ENCODE measurements around the gene CPNE1. TPM values are rescaled to one million over a fixed set of nuclear protein-coding genes. Genes with fewer than 3 reads are reported as not detected.
"Not testable (repeated sequence)": the region's sequence is repeated elsewhere in the genome, so short reads cannot be mapped to it uniquely, and the experiment has no call there.

CPNE1 gene
- total RNA-seq, result 100 to 1,000 TPM; 255 to 267 TPM

- POLR2A ChIA-PET, result interaction anchor here (0.6 to 5.7 kb wide), 10 partner anchors 37 to 880 kb away, joined by 3 to 77 read pairs (median 5); partner anchors contain the start of genes ERGIC3, RBM39 and SPAG4
- CTCF ChIA-PET, result interaction anchor here (1.2 to 2.0 kb wide), 4 partner anchors 16 to 289 kb away, joined by 3 to 15 read pairs (median 8); partner anchors contain the start of genes SCAND1 and SPAG4
These were observed at the start of gene CPNE1, which contains the start of gene RBM12 for GRCh38 chr20:35664466-35665206. CPNE1 (minus strand) TSS chr20:35664900; CDS start chr20:35632923, 31,977 bp downstream. RBM12 (minus strand) TSS chr20:35664900; CDS start chr20:35655322, 9,578 bp downstream.

DNA sequence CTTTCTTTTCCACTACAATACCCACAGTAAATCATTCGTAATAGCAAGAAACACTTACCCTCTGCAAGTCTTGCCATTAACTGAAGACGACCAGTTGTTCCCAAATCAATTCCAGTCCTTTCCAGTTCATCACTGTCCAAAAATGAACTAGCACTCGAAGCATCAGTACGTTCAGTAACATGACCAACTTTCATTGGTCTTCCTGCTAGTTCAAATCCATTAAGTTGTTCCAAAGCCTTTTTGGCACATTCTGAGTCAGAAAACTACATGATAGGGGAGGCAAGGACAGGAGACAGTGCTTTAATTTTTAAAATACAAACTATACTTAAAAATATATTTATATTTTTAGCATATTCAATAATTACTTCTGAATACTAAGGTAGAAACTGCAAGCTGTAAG lies 49.4 kb upstream of the CPNE1 start:
- ChIA-PET CTCF (no interaction called here), POLR2A (interaction anchor here (0.6 kb wide), 1 partner anchor 66 kb away, joined by 6 read pairs; no protein-coding TSS in a partner anchor)

- POLR2A ChIA-PET, result interaction anchor here (0.6 to 1.5 kb wide), 2 partner anchors 14 to 16 kb away, joined by 3 to 5 read pairs; no protein-coding TSS in a partner anchor
- CTCF ChIA-PET, result not testable (repeated sequence)
These were observed 48.4 kb upstream of the CPNE1 start for GRCh38 chr20:35713120-35713519.

DNA sequence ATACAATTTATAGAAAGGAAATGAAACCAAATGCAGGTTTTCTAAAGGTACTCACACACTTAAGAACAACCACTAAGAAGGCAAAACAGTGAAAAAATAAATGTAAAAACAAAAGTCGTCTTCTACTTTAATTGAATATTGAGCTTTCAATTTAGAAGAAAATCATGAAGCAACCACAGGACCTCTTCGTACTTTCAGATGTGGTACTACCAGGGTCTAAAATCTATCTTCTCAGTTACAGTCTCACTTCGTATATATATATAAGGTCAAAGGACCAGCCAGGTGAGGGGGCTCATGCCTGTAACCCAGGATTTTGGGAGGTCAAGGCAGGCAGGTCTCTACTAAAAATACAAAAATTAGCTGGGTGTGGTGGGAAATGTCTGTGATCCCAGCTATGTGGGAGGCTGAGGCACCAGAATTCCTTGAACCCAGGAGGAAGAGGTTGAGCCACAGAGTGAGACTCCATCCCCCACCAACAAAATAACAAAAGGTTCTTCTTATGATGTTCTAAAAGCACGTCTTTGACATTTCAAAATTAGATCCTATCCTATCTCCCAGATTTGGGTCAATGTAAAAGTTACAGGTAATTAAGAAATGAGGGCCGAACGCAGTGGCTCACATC lies 47.0 kb upstream of the CPNE1 start:
- CTCF ChIA-PET, result interaction anchor here (0.8 to 0.9 kb wide), 2 partner anchors 30 to 61 kb away, joined by 3 read pairs; partner anchors contain the start of gene RBM39
- POLR2A ChIA-PET, result interaction anchor here (0.6 to 1.7 kb wide), 6 partner anchors 10 to 242 kb away, joined by 3 to 7 read pairs (median 4); partner anchors contain the start of genes RBM39 and SCAND1

- CTCF ChIA-PET, result interaction anchor here (0.8 to 1.4 kb wide), 3 partner anchors 18 to 62 kb away, joined by 3 read pairs; partner anchors contain the start of gene RBM39
- POLR2A ChIA-PET, result interaction anchor here (0.6 to 1.7 kb wide), 5 partner anchors 10 to 243 kb away, joined by 3 to 7 read pairs (median 4); partner anchors contain the start of genes RBM39 and SCAND1
These were observed 46.3 kb upstream of the CPNE1 start for GRCh38 chr20:35710884-35711587.

GRCh38 chr20:35710039-35710438 lies 45.3 kb upstream of the CPNE1 start:
- CTCF ChIA-PET, result interaction anchor here (1.4 kb wide), 1 partner anchor 19 kb away, joined by 3 read pairs; no protein-coding TSS in a partner anchor
- POLR2A ChIA-PET, result no interaction called here

GRCh38 chr20:35709259-35709658 lies 44.6 kb upstream of the CPNE1 start:
- ChIA-PET CTCF (no interaction called here), POLR2A (no interaction called here)

DNA sequence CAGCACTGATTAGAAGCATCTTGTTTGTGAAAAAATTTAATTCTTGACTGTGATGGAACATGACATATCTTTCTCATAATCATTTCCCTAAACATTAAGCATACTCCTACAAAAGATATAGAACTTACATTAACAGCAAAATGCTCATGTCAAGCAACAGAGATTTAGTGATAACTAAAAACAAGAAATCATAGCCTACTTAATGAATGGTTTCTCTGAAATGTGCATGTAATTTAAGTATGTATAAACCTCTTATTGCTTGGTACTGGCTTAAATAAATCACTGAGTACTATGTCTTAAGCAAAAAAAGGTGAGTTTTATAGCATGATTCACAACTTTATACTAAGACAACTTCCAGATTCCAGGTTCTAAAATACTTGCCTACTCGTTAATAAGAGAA lies 43.8 kb upstream of the CPNE1 start:
- CTCF ChIA-PET, result interaction anchor here (0.7 to 1.1 kb wide), 2 partner anchors 9 to 14 kb away, joined by 3 to 6 read pairs; partner anchors contain the start of genes NFS1 and ROMO1

GRCh38 chr20:35706591-35707529 lies 42.2 kb upstream of the CPNE1 start:
- CTCF ChIA-PET, result interaction anchor here (0.7 kb wide), 1 partner anchor 365 kb away, joined by 3 read pairs; no protein-coding TSS in a partner anchor

More for the DNA sequence above, 43.8 kb upstream of the CPNE1 start:
- POLR2A ChIA-PET, result no interaction called here

GRCh38 chr20:35705894-35706293 lies 41.2 kb upstream of the CPNE1 start:
- CTCF ChIA-PET, POLR2A ChIA-PET: not testable (repeated sequence)

More at GRCh38 chr20:35706591-35707529, 42.2 kb upstream of the CPNE1 start:
- POLR2A ChIA-PET, result not testable (repeated sequence)

GRCh38 chr20:35704514-35705261 lies 40.0 kb upstream of the CPNE1 start:
- CTCF ChIA-PET, result no interaction called here
- POLR2A ChIA-PET, result no interaction called here

DNA sequence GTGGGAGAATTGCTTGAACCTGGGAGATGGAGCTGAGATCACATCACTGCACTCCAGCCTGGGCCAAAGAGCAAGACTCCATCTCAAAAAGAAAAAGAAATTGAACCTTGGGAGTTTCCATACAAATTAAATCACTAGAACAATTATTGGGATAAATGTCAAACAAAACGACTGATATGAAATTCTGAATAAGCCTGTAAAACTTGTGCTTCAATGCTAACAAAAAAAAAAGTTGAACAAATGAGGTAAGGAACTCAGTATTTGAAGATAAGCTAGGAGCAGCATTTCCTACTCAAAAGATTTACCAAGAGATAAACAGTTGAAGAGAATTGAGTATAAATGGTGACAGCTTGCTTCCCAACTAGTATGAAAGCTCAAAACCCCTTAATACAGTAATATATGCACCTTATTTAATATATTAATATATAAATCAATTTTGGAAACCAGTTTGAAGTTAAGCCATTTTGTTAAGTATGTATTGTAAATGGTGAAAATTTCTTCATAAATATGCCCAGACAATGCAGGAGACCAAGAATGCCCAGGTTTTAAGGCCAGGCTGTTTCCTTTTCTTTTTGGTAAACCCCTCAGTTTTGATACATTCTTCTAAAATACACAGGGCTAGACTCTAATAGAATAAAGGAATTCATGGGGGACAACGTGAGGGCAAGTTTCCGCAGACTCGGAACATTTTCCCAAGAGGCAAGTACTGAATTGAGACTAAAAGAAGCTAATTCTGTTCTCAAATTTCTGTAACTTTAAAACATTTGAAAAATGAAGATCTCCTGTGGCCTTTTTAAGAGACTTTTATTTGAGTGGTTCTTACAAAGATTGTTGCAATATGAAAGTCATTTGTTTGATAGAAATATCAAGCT lies 38.4 kb upstream of the CPNE1 start:
- CTCF ChIA-PET, result no interaction called here

GRCh38 chr20:35702051-35702823 lies 37.5 kb upstream of the CPNE1 start:
- POLR2A ChIA-PET, result interaction anchor here (0.9 to 1.2 kb wide), 3 partner anchors 17 to 38 kb away, joined by 3 to 9 read pairs (median 5); partner anchors contain the start of genes CPNE1 and RBM12

More for the DNA sequence above, 38.4 kb upstream of the CPNE1 start:
- POLR2A ChIA-PET, result interaction anchor here (0.9 to 1.1 kb wide), 2 partner anchors 32 to 39 kb away, joined by 3 read pairs; partner anchors contain the start of gene RBM39

DNA sequence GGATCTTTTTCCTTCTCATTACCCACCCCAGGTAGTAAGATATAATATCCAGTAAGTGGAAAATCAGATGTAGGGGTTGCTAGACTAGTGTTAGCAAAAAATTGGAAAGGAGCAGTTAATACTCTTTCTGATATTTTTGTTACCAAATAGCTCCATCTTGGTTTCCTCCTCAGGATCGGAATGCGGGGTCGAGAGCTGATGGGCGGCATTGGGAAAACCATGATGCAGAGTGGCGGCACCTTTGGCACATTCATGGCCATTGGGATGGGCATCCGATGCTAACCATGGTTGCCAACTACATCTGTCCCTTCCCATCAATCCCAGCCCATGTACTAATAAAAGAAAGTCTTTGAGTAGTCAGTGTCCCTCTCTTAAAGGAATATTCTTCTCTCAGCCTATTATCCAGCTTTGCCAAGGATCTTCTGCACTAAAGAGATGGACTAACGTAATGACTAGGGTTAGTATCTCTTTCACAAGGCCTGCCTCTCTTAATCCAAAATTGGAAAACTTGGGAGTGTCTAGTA lies 36.0 kb upstream of the CPNE1 start:
- ChIA-PET CTCF (interaction anchor here (0.5 to 2.0 kb wide), 3 partner anchors 25 to 148 kb away, joined by 3 to 6 read pairs (median 5); no protein-coding TSS in a partner anchor), POLR2A (interaction anchor here (0.6 to 2.3 kb wide), 5 partner anchors 11 to 85 kb away, joined by 3 to 19 read pairs (median 4); partner anchors contain the start of genes RBM39 and SPAG4)

More at GRCh38 chr20:35702051-35702823, 37.5 kb upstream of the CPNE1 start:
- CTCF ChIA-PET, result no interaction called here
